IMR-90 (cell line): ENCODE results near the gene ATP1A4. TPM values are rescaled to one million over a fixed set of nuclear protein-coding genes. Genes with fewer than 3 reads are reported as not detected.

ENCODE experiments used
- ATAC-seq: fragments of 200-7000 bp; cut with Tn5 transposase; 2 replicates; pipeline ENCODE4 v1.9.1; 2020; ENCODE audit warnings: low read depth, mild to moderate bottlenecking, moderate library complexity
- BruUV-seq: library from RNA; stranded (reverse); fragments of 400-500 nt; replicated peaks from 2 replicates; lab custom pipeline; 2021; lab: Mats Ljungman, UMichigan
- CTCF ChIA-PET: fragments of 300-600 bp; formaldehyde crosslinking; extraction: SDS; loops from one replicate; lab custom pipeline; 2021; ENCODE audit warnings: antibody characterized with exemption; lab: Yijun Ruan, JAX
- POLR2A ChIA-PET: fragments of 300-600 bp; sonication (Branson Sonifier 250); formaldehyde crosslinking; loops from one replicate; lab custom pipeline; 2022; ENCODE audit warnings: antibody characterized with exemption; ENCODE audit not compliant: unreplicated experiment; lab: Charles Lee
- DNase-seq: peaks from one replicate; pipeline ENCODE4 v3.0.0; 2013
- H2AFZ ChIP-seq: replicated peaks from 2 replicates; pipeline ENCODE3; 2013; ENCODE audit warnings: low read length, mild to moderate bottlenecking; ENCODE audit not compliant: poor library complexity
- H2AK5ac ChIP-seq: 2 replicates; pipeline ENCODE4 v1.6.1; 2013; ENCODE audit warnings: low read depth, low read length, inconsistent platforms
- H2AK9ac ChIP-seq: replicated peaks from 2 replicates; pipeline ENCODE3; 2013; ENCODE audit warnings: mild to moderate bottlenecking, low read depth, low read length, moderate library complexity; ENCODE audit not compliant: poor library complexity
- H2BK120ac ChIP-seq: 2 replicates; pipeline ENCODE4 v1.6.1; 2013; ENCODE audit warnings: low read depth, low read length, inconsistent platforms
- H2BK15ac ChIP-seq: 3 replicates; pipeline ENCODE4 v1.6.1; 2013; ENCODE audit warnings: low read depth, low read length, inconsistent platforms
- H2BK20ac ChIP-seq: 2 replicates; pipeline ENCODE4 v1.6.1; 2013; ENCODE audit warnings: low read depth, mild to moderate bottlenecking, inconsistent platforms, low read length, moderate library complexity
- H2BK5ac ChIP-seq: 2 replicates; pipeline ENCODE4 v1.6.1; 2013; ENCODE audit warnings: mild to moderate bottlenecking, low read depth, low read length, inconsistent platforms; ENCODE audit not compliant: poor library complexity, severe bottlenecking
- H3K14ac ChIP-seq: replicated peaks from 2 replicates; pipeline ENCODE4 v1.6.1; 2013; ENCODE audit warnings: low read depth, low read length, inconsistent platforms
- H3K18ac ChIP-seq: 2 replicates; pipeline ENCODE4 v1.6.1; 2013; ENCODE audit warnings: low read depth, low read length, control low read depth
- H3K23ac ChIP-seq: 2 replicates; pipeline ENCODE4 v1.6.1; 2013; ENCODE audit warnings: low read depth, low read length, inconsistent platforms
- H3K27ac ChIP-seq: 2 replicates; pipeline ENCODE4 v1.5.1; 2013; ENCODE audit warnings: mild to moderate bottlenecking, control low read depth, low read length; ENCODE audit not compliant: insufficient read depth
- H3K27me3 ChIP-seq: 2 replicates; pipeline ENCODE4 v1.6.1; 2013; ENCODE audit warnings: low read length; ENCODE audit not compliant: control insufficient read depth, insufficient read depth
- H3K36me3 ChIP-seq: 2 replicates; pipeline ENCODE4 v1.6.1; 2013; ENCODE audit warnings: low read length, mixed read lengths; ENCODE audit not compliant: control insufficient read depth, insufficient read depth
- H3K4ac ChIP-seq: 2 replicates; pipeline ENCODE4 v1.6.1; 2013; ENCODE audit warnings: low read depth, low read length, inconsistent platforms
- H3K4me1 ChIP-seq: 2 replicates; pipeline ENCODE4 v1.6.1; 2013; ENCODE audit warnings: low read length, mixed read lengths; ENCODE audit not compliant: control insufficient read depth, insufficient read depth
- H3K4me2 ChIP-seq: 2 replicates; pipeline ENCODE4 v1.6.1; 2013; ENCODE audit warnings: low read depth, mild to moderate bottlenecking, control low read depth, low read length, moderate library complexity
- H3K4me3 ChIP-seq: 2 replicates; pipeline ENCODE4 v1.5.1; 2013; ENCODE audit warnings: low read depth, mild to moderate bottlenecking, control low read depth, low read length, moderate library complexity; ENCODE audit not compliant: insufficient read depth
- H3K56ac ChIP-seq: 2 replicates; pipeline ENCODE4 v1.6.1; 2013; ENCODE audit warnings: low read length, inconsistent platforms; ENCODE audit not compliant: insufficient read depth; ENCODE audit errors: extremely low read depth
- H3K79me1 ChIP-seq, 2 experiments: 2 replicates each; pipeline ENCODE4 v1.6.1; 2013; ENCODE audit warnings: low read length in 2 of 2, inconsistent platforms in 1 of 2, low read depth in 1 of 2
- H3K9ac ChIP-seq: 2 replicates; pipeline ENCODE4 v1.6.1; 2013; ENCODE audit warnings: low read depth, low read length, control low read depth
- H3K9me1 ChIP-seq: 2 replicates; pipeline ENCODE4 v1.6.1; 2013; ENCODE audit warnings: low read length, inconsistent platforms; ENCODE audit not compliant: insufficient read depth
- H3K9me3 ChIP-seq: 2 replicates; pipeline ENCODE4 v1.6.1; 2013; ENCODE audit warnings: low read length; ENCODE audit not compliant: control insufficient read depth, insufficient read depth
- H4K20me1 ChIP-seq: 2 replicates; pipeline ENCODE4 v1.6.1; 2013; ENCODE audit warnings: low read length, inconsistent platforms; ENCODE audit not compliant: insufficient read depth
- H4K5ac ChIP-seq: 2 replicates; pipeline ENCODE4 v1.6.1; 2013; ENCODE audit warnings: mild to moderate bottlenecking, low read depth, low read length, control low read depth
- H4K8ac ChIP-seq, 2 experiments: 2 replicates each; pipeline ENCODE4 v1.6.1; 2013; ENCODE audit warnings: low read depth in 2 of 2, low read length in 2 of 2, control low read depth in 1 of 2, inconsistent platforms in 1 of 2
- H4K91ac ChIP-seq: 2 replicates; pipeline ENCODE4 v1.6.1; 2013; ENCODE audit warnings: low read depth, low read length, inconsistent platforms; ENCODE audit not compliant: insufficient read depth
- BHLHE40 ChIP-seq: fragments of 150-350 bp; IDR thresholded peaks from 2 replicates; pipeline ENCODE4 v1.6.1; 2016; ENCODE audit warnings: mild to moderate bottlenecking, low read depth, low read length
- CEBPB ChIP-seq: IDR thresholded peaks from 2 replicates; pipeline ENCODE4 v1.6.1; 2012; ENCODE audit warnings: low read depth, low read length, improper control_type of control experiment
- CHD1 ChIP-seq: IDR thresholded peaks from 2 replicates; pipeline ENCODE4 v1.6.1; 2012; ENCODE audit warnings: low read depth, low read length, improper control_type of control experiment
- FOS ChIP-seq: fragments of 150-350 bp; IDR thresholded peaks from 2 replicates; pipeline ENCODE4 v1.6.1; 2016; ENCODE audit warnings: low read depth, low read length
- NFE2L2 ChIP-seq: fragments of 150-350 bp; IDR thresholded peaks from 2 replicates; pipeline ENCODE4 v1.6.1; 2016; ENCODE audit warnings: low read depth, mild to moderate bottlenecking, low read length
- POLR2A ChIP-seq: IDR thresholded peaks from 2 replicates; pipeline ENCODE4 v1.6.1; 2012; ENCODE audit warnings: mild to moderate bottlenecking, low read depth, low read length
- RAD21 ChIP-seq: IDR thresholded peaks from 2 replicates; pipeline ENCODE4 v1.6.1; 2012; ENCODE audit warnings: low read length, improper control_type of control experiment
- RFX5 ChIP-seq: IDR thresholded peaks from 2 replicates; pipeline ENCODE4 v1.8.0; 2012; ENCODE audit warnings: low read depth, mild to moderate bottlenecking, low read length, moderate library complexity
- WGBS, 2 experiments: methylation state at CpG; one replicate each; pipeline versions ENCODE4 v1.1.5 to v1.1.7; 2013; ENCODE audit warnings: missing lambda C conversion rate in 2 of 2; ENCODE audit not compliant: insufficient read length in 1 of 2; ENCODE audit errors: extremely low coverage in 2 of 2; 5-methylcytosine and 5-hydroxymethylcytosine counted together
- dilution Hi-C: fragments of 300-500 bp; cut with HindIII; formaldehyde crosslinking; loops from one replicate; pipeline ENCODE4 v1.14.3; 2018; ENCODE audit warnings: low sequenced_read_pairs; ENCODE audit not compliant: unreplicated experiment
- in situ Hi-C: fragments of 300-500 bp; cut with MboI; formaldehyde crosslinking; loops from 3 replicates; pipeline ENCODE4 v1.14.3; 2019; ENCODE audit warnings: low sequenced_read_pairs, inconsistent platforms, mixed read lengths
- intact Hi-C: fragments of 100-400 bp; cut with micrococcal nuclease; formaldehyde crosslinking; loops from 2 replicates; pipeline ENCODE4 v1.10.0; 2022
- polyA plus RNA-seq, 3 experiments: library from polyadenylated mRNA; depleted of rRNA; stranded (reverse); fragments of >200 nt; gene quantifications; 2 replicates each; pipeline ENCODE4 v1.2.3, GENCODE V29; 2012; ENCODE audit warnings: low replicate concordance in 1 of 3
- total RNA-seq: library from RNA; depleted of rRNA; stranded (reverse); fragments of >200 nt; gene quantifications from 2 replicates; pipeline ENCODE4 v1.2.3, GENCODE V29; 2012
- TF ChIP-seq, protein P1 (sequence below): fragments of 150-350 bp; IDR thresholded peaks from 2 replicates; pipeline ENCODE4 v1.6.1; 2017; ENCODE audit warnings: mild to moderate bottlenecking, antibody characterized with exemption, low read length, low read depth

Gene ATP1A4
- total and polyA plus RNA-seq, 2 of the 4 experiments (the other 2 are of a cell fraction): not detected

- H4K91ac ChIP-seq: no peak overlapping the region
- H3K4ac ChIP-seq: no peak overlapping the region
- H2BK20ac ChIP-seq: no peak overlapping the region
- H3K9me1 ChIP-seq: no peaks in the 10 kb centered on the region
- H3K23ac ChIP-seq: no peak overlapping the region
- no peak overlapping the region for H2AFZ ChIP-seq
- no peak overlapping the region for H3K18ac ChIP-seq
- H3K27ac ChIP-seq: no peak overlapping the region
- H2AK5ac ChIP-seq: no peak overlapping the region
- H3K27me3 ChIP-seq: peaks cover 41% of the 10 kb centered on the region
- H3K9ac ChIP-seq: no peak overlapping the region
- DNase-seq: no peak
- H4K20me1 ChIP-seq: no peaks in the 10 kb centered on the region
- no peak overlapping the region for H4K5ac ChIP-seq
- 0 out of 2 replicates have a peak, but pooled peaks cover 2% of the 10 kb centered on the region for H3K4me1 ChIP-seq
- no peaks in the 10 kb centered on the region for H3K79me1 ChIP-seq
- no TSS peak for BruUV-seq
- no peak overlapping the region for H2AK9ac ChIP-seq
- no peak overlapping the region for H4K8ac ChIP-seq
- intact Hi-C loops: no loop called here
- no peak overlapping the region for H2BK120ac ChIP-seq
- TF ChIP-seq RAD21 (no peak), CEBPB (no peak), NFE2L2 (no peak), BHLHE40 (no peak), RFX5 (no peak), POLR2A (no peak), FOS (no peak), CHD1 (no peak)
- TF ChIP-seq, protein P1, sequence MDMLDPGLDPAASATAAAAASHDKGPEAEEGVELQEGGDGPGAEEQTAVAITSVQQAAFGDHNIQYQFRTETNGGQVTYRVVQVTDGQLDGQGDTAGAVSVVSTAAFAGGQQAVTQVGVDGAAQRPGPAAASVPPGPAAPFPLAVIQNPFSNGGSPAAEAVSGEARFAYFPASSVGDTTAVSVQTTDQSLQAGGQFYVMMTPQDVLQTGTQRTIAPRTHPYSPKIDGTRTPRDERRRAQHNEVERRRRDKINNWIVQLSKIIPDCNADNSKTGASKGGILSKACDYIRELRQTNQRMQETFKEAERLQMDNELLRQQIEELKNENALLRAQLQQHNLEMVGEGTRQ: no peak
- no peaks in the 10 kb centered on the region; the same call in 1 of the 2 replicates for H3K9me3 ChIP-seq
- 72% methylated on average over 6 of the region's 13 CpGs; no CpG with 5 or more reads in 1 of the 2 experiments for WGBS, 2 experiments
- dilution Hi-C loops: no loop called here
- POLR2A ChIA-PET: no interaction called here
- H3K56ac ChIP-seq: no peak overlapping the region
- CTCF ChIA-PET: no interaction called here
- H2BK15ac ChIP-seq: no peak overlapping the region
- ATAC-seq: no peak
- no peak overlapping the region for H3K4me3 ChIP-seq
- in situ Hi-C loops: no loop called here
- H2BK5ac ChIP-seq: no peak overlapping the region
- H3K14ac ChIP-seq: no peak overlapping the region
- no peaks in the 10 kb centered on the region for H3K36me3 ChIP-seq
- no peak overlapping the region for H3K4me2 ChIP-seq
Observed at GRCh38 chr1:160168609-160169369, 17.4 kb downstream of the ATP1A4 start.
